GM23248 (cell line): ENCODE results near the gene DDC. TPM values are rescaled to one million over a fixed set of nuclear protein-coding genes. Genes with fewer than 3 reads are reported as not detected.
A peak's percentile ranks its signal among the peaks of the same experiment; 100 is the strongest.

Source experiments
- DNase-seq: peaks from one replicate; pipeline ENCODE4 v3.0.0-alpha.2; 2015
- H2AFZ ChIP-seq: fragments of 200-600 bp; sonication (generic); 2 replicates; pipeline ENCODE4 v1.6.1; 2016; ENCODE audit warnings: antibody characterized with exemption
- H3F3A ChIP-seq: fragments of 200-600 bp; sonication (generic); 2 replicates; pipeline ENCODE4 v1.6.1; 2016; ENCODE audit warnings: mild to moderate bottlenecking, antibody characterized with exemption, mixed run types; ENCODE audit not compliant: insufficient read depth
- H3K27ac ChIP-seq: fragments of 200-600 bp; sonication (generic); 2 replicates; pipeline ENCODE4 v1.5.1; 2016; ENCODE audit warnings: mild to moderate bottlenecking
- H3K27me3 ChIP-seq: fragments of 200-600 bp; sonication (generic); replicated peaks from 2 replicates; pipeline ENCODE4 v1.6.1; 2016; ENCODE audit warnings: mild to moderate bottlenecking; ENCODE audit not compliant: insufficient read depth
- H3K36me3 ChIP-seq: fragments of 200-600 bp; sonication (generic); 2 replicates; pipeline ENCODE4 v1.6.1; 2016; ENCODE audit warnings: low read depth, mild to moderate bottlenecking
- H3K4me1 ChIP-seq: fragments of 200-600 bp; sonication (generic); 2 replicates; pipeline ENCODE4 v1.6.1; 2016; ENCODE audit warnings: mild to moderate bottlenecking; ENCODE audit not compliant: insufficient read depth
- H3K4me2 ChIP-seq: fragments of 200-600 bp; sonication (generic); one replicate; pipeline ENCODE4 v1.6.1; 2016; ENCODE audit warnings: mild to moderate bottlenecking; ENCODE audit not compliant: unreplicated experiment
- H3K4me3 ChIP-seq: fragments of 200-600 bp; sonication (generic); 2 replicates; pipeline ENCODE4 v1.5.1; 2016; ENCODE audit warnings: mild to moderate bottlenecking
- H3K79me2 ChIP-seq: fragments of 200-600 bp; sonication (generic); 2 replicates; pipeline ENCODE4 v1.6.1; 2016; ENCODE audit warnings: mild to moderate bottlenecking; ENCODE audit not compliant: insufficient read depth
- H3K9ac ChIP-seq: fragments of 200-600 bp; sonication (generic); 2 replicates; pipeline ENCODE4 v1.6.1; 2016; ENCODE audit warnings: mild to moderate bottlenecking
- H3K9me2 ChIP-seq: fragments of 200-600 bp; sonication (generic); 2 replicates; pipeline ENCODE4 v1.6.1; 2016; ENCODE audit warnings: mixed run types, mild to moderate bottlenecking, moderate library complexity; ENCODE audit not compliant: insufficient read depth
- H3K9me3 ChIP-seq: fragments of 200-600 bp; sonication (generic); one replicate; pipeline ENCODE4 v1.6.1; 2017; ENCODE audit warnings: low read depth
- H4K20me1 ChIP-seq: fragments of 200-600 bp; sonication (generic); 2 replicates; pipeline ENCODE4 v1.6.0; 2016; ENCODE audit not compliant: insufficient read depth
- EZH2 ChIP-seq: fragments of 200-600 bp; sonication (generic); IDR thresholded peaks from 2 replicates; pipeline ENCODE4 v1.6.1; 2018; ENCODE audit warnings: antibody characterized with exemption, mild to moderate bottlenecking; ENCODE audit not compliant: insufficient read depth, poor library complexity, severe bottlenecking
- EZH2phosphoT487 ChIP-seq: fragments of 200-600 bp; sonication (generic); IDR thresholded peaks from 2 replicates; pipeline ENCODE4 v1.6.1; 2018; ENCODE audit warnings: antibody characterized with exemption, moderate library complexity, mild to moderate bottlenecking, low read depth; ENCODE audit not compliant: insufficient read depth
- WGBS, 2 experiments: methylation state at CpG; one replicate each; pipeline ENCODE4 v1.1.6; 2015 to 2017; ENCODE audit warnings: low lambda C conversion rate in 2 of 2, low coverage in 1 of 2; ENCODE audit errors: missing lambda C conversion rate in 2 of 2; 5-methylcytosine and 5-hydroxymethylcytosine counted together
- in situ Hi-C: fragments of 300-500 bp; cut with MboI; formaldehyde crosslinking; loops from 2 replicates; pipeline ENCODE4 v1.15.0; 2020
- polyA plus RNA-seq: library from polyadenylated mRNA; unstranded; fragments of >200 nt; fragmentation: Nextera tagmentation; extraction: Ambion mirVana; gene quantifications from 2 replicates; pipeline ENCODE4 v1.2.1, GENCODE V29; 2016
- total RNA-seq: library from RNA; depleted of rRNA; stranded (reverse); fragments of >200 nt; shearing (Covaris generic); gene quantifications from 2 replicates; pipeline ENCODE4 v1.2.3, GENCODE V29; 2014

The DDC gene
- total and polyA plus RNA-seq, 2 experiments from 2014 or later, result not detected

GRCh38 chr7:50534690-50535290 is 30.4 kb downstream of the DDC start:
- TF ChIP-seq EZH2phosphoT487 (no peak), EZH2 (no peak)
- H4K20me1 ChIP-seq, result no peaks in the 10 kb centered on the region
- 33 to 39% methylated on average over 11 to 12 of the region's 12 CpGs for WGBS, 2 experiments
- peak overlapping the region; percentile 100 for H3K27ac ChIP-seq
- H3K4me2 ChIP-seq, result peak overlapping the region; percentile 66
- peak; percentile 97 for DNase-seq
- H3K9me3 ChIP-seq, result no peaks in the 10 kb centered on the region
- peak overlapping the region; percentile 41 for H3K4me3 ChIP-seq
- H3K9me2 ChIP-seq, result no peaks in the 10 kb centered on the region
- H2AFZ ChIP-seq, result peak overlapping the region; percentile 49; the same call in 1 of the 2 replicates
- no peaks in the 10 kb centered on the region for H3K79me2 ChIP-seq
- H3K36me3 ChIP-seq, result no peaks in the 10 kb centered on the region
- peak overlapping the region; percentile 85 for H3K9ac ChIP-seq
- H3K27me3 ChIP-seq, result no peaks in the 10 kb centered on the region
- H3K4me1 ChIP-seq, result peaks cover 31% of the 10 kb centered on the region
- H3F3A ChIP-seq, result peaks cover 26% of the 10 kb centered on the region; the same call in 1 of the 2 replicates
- in situ Hi-C loops, result no loop called here

GRCh38 chr7:50533866-50534265 is 31.3 kb downstream of the DDC start:
- TF ChIP-seq EZH2phosphoT487 (no peak), EZH2 (no peak)
- Histone ChIP-seq H3K4me2 (no peak overlapping the region), H2AFZ (no peak overlapping the region), H4K20me1 (no peaks in the 10 kb centered on the region), H3K36me3 (no peaks in the 10 kb centered on the region), H3K79me2 (no peaks in the 10 kb centered on the region), H3K4me3 (no peak overlapping the region), H3K9ac (no peak overlapping the region), H3K9me3 (no peaks in the 10 kb centered on the region), H3K27me3 (no peaks in the 10 kb centered on the region), H3K9me2 (no peaks in the 10 kb centered on the region), H3K27ac (no peak overlapping the region), H3F3A (peaks cover 26% of the 10 kb centered on the region; the same call in 1 of the 2 replicates), H3K4me1 (peaks cover 31% of the 10 kb centered on the region)
- in situ Hi-C loops, result no loop called here
- 81 to 87% methylated on average over 3 of the region's 3 CpGs for WGBS, 2 experiments
- no peak for DNase-seq

- H3F3A ChIP-seq, result peaks cover 26% of the 10 kb centered on the region; the same call in 1 of the 2 replicates
- in situ Hi-C loops, result no loop called here
- peak overlapping the region; percentile 56 for H3K9ac ChIP-seq
- H4K20me1 ChIP-seq, result no peaks in the 10 kb centered on the region
- no peaks in the 10 kb centered on the region for H3K79me2 ChIP-seq
- H3K4me1 ChIP-seq, result peaks cover 31% of the 10 kb centered on the region
- H3K9me2 ChIP-seq, result no peaks in the 10 kb centered on the region
- DNase-seq, result peak; percentile 70
- H3K4me3 ChIP-seq, result no peak overlapping the region
- no peaks in the 10 kb centered on the region for H3K36me3 ChIP-seq
- no peaks in the 10 kb centered on the region for H3K9me3 ChIP-seq
- peak overlapping the region; percentile 51 for H3K4me2 ChIP-seq
- H3K27ac ChIP-seq, result peak overlapping the region; percentile 41; the same call in 1 of the 2 replicates
- no peak overlapping the region for H2AFZ ChIP-seq
- no peaks in the 10 kb centered on the region for H3K27me3 ChIP-seq
- WGBS, 2 experiments, result 42 to 47% methylated on average over 7 of the region's 7 CpGs
- TF ChIP-seq EZH2phosphoT487 (no peak), EZH2 (no peak)
Observed at GRCh38 chr7:50531928-50532327, 33.3 kb downstream of the DDC start.

- TF ChIP-seq EZH2phosphoT487 (no peak), EZH2 (no peak)
- H3K9ac ChIP-seq, result peak overlapping the region; percentile 56
- H3K9me3 ChIP-seq, result no peaks in the 10 kb centered on the region
- H3K4me2 ChIP-seq, result peak overlapping the region; percentile 51
- 66 to 68% methylated on average over 12 of the region's 12 CpGs for WGBS, 2 experiments
- peak; percentile 50 for DNase-seq
- no peak overlapping the region for H3K4me3 ChIP-seq
- peak overlapping the region; percentile 41; the same call in 1 of the 2 replicates for H3K27ac ChIP-seq
- peaks cover 26% of the 10 kb centered on the region; the same call in 1 of the 2 replicates for H3F3A ChIP-seq
- peaks cover 31% of the 10 kb centered on the region for H3K4me1 ChIP-seq
- H2AFZ ChIP-seq, result no peak overlapping the region
- no peaks in the 10 kb centered on the region for H3K27me3 ChIP-seq
- no peaks in the 10 kb centered on the region for H3K36me3 ChIP-seq
- no peaks in the 10 kb centered on the region for H4K20me1 ChIP-seq
- no peaks in the 10 kb centered on the region for H3K79me2 ChIP-seq
- in situ Hi-C loops, result no loop called here
- no peaks in the 10 kb centered on the region for H3K9me2 ChIP-seq
Observed at GRCh38 chr7:50531401-50531911, 33.7 kb downstream of the DDC start.
